Esophagus muscularis mucosa (tissue), 3 donors: ENCODE results near the gene PDGFRB.

Experiments used
- CTCF ChIP-seq, 3 experiments: fragments of 200-600 bp in 2 of 3; fragments of 450-650 bp in 1 of 3; sonication (generic) in 2 of 3; IDR thresholded peaks; one replicate each; pipeline ENCODE4 v1.5.1; 2017 to 2019; ENCODE audit warnings: antibody characterized with exemption in 3 of 3, mild to moderate bottlenecking in 2 of 3, moderate library complexity in 1 of 3
- POLR2AphosphoS5 ChIP-seq, 2 donors: sonication (generic); formaldehyde crosslinking; IDR thresholded peaks; one replicate each; pipeline ENCODE4 v1.6.1; 2017; ENCODE audit warnings: antibody characterized with exemption in 2 of 2

DNA sequence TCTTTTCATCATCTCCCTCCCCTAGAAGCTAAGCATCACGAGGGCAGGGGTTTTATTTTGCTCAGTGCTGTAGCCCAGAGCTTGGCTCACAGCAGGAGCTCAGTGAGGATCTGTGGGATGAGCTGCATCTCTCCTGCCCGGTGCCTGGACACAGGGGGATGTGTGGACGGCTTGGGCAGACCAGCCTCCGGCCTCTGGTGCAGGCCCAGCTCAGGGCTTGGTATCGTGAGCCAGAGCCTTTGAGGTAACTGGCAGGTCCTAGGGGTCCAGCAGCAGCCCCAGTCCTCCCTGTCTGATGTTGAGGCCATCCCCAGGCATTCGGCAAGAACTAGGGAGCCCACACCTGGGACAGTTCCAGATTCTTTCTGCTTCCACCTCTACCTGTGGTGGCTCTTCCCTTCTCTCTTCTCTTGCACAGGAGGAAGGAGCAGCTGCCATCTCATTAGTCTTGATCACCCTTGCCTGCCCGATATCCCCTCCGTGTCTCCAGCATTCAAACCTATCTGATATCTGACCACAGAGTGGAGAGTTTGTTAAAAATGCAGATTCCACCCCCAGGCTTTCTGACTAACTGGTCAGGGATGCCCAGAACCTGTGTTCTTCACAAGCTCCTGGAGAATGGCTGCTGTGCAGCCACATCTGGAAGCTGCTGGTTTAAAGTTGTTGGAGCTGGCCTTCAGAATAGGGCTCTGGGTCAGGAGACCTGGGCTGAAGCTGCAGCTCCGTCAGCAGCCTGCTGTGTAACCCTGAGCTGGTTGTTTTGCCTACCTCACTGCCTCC is 26.3 kb upstream of the PDGFRB start:
- TF ChIP-seq CTCF (IDR thresholded peaks at IDR 0.05) = no peak
- no peak for TF ChIP-seq POLR2AphosphoS5 (IDR thresholded peaks at IDR 0.05)
